Measurements from ENCODE around the gene JAKMIP1. TPM values are rescaled to one million over a fixed set of nuclear protein-coding genes. Genes with fewer than 3 reads are reported as not detected.

JAKMIP1 gene
- total RNA-seq, 1 donor = not detected

DNA sequence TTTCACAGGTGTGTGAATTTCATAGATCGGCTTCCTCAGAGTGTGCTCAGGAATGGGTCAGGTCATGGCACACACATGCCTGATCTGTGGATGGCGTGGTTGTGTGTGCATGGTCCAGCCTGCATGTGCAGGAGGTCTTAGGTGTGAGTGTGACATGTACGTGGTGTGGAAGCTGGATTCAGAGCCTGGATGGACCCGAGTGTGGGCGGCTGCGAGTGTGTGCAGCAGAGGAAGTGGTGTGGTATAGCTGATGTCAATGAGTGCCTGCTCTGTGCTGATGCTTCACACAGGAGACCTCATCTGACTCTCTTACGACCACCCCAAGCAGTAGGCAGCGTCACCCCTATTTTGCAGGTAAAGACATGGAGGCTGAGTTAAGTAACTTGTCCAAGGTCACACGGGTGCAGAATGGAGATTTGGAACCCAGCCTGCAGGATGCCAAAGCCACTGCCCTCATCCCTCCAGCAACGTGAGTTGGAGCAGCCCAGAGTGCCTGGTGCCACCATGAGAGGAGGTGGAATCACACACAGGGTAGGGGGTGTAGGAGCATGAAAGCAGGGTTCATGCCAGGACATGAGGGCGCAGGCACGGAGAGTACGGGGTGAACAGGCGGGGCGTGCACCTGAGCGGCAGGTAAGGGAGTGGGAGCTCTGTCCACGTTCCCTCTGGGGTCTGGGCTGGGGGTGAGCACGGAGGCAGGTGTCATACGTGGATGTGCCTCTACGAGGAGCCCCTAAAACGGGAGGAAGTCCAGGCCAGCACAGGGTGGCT, 157.9 kb downstream of the JAKMIP1 start:
- no peak overlapping the region for H3K4me3 ChIP-seq (ENCODE audit: low read depth, low read length)
- DNase-seq (ENCODE audit: low read depth) = no peak
- TF ChIP-seq, protein P1, sequence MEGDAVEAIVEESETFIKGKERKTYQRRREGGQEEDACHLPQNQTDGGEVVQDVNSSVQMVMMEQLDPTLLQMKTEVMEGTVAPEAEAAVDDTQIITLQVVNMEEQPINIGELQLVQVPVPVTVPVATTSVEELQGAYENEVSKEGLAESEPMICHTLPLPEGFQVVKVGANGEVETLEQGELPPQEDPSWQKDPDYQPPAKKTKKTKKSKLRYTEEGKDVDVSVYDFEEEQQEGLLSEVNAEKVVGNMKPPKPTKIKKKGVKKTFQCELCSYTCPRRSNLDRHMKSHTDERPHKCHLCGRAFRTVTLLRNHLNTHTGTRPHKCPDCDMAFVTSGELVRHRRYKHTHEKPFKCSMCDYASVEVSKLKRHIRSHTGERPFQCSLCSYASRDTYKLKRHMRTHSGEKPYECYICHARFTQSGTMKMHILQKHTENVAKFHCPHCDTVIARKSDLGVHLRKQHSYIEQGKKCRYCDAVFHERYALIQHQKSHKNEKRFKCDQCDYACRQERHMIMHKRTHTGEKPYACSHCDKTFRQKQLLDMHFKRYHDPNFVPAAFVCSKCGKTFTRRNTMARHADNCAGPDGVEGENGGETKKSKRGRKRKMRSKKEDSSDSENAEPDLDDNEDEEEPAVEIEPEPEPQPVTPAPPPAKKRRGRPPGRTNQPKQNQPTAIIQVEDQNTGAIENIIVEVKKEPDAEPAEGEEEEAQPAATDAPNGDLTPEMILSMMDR (IDR thresholded peaks at IDR 0.05; ENCODE audit: insufficient read depth, low read depth, low read length) = no peak

DNA sequence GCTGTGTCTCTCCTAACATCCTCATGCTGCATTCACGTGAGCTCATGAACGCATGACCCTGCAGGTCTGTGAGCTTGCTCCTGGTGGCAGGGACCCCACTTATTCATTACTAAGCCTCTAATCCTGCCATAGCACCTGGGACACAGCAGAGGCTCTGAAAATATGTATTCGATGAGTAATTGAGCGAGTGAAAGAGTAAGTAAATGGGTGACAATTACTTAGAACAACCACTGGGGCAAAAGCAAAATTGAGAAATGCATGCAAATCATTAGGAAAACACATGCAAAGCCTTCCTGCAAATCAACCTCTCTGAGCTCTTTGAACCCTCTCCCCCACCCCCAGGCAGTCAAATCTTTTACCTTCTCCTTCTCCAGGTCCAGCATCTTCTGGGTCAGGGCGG, 158.5 kb downstream of the JAKMIP1 start:
- H3K4me3 ChIP-seq (ENCODE audit: low read depth, low read length) = no peak overlapping the region

DNA sequence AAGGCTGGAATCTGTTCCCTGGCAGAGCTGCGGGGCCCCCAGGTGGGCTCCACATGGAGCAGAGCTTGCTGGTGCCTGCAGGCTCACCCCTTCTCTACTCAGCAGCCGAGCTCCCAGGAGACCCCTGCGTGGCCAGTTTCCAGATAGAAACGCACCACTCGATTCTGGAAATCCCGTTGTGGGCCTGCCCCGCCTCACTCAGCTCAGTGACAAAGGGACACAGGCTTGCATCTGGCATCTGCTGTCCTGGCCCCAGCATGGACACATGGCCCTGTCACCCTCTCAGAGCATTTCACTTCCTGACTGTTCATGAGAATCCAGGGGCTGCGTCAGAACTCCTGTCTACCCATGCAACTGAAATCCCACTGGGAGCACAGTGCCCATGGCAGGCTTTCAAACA, 161.6 kb downstream of the JAKMIP1 start:
- DNase-seq (ENCODE audit: low read depth) = no peak
- TF ChIP-seq, protein P1 (IDR thresholded peaks at IDR 0.05; ENCODE audit: insufficient read depth, low read depth, low read length) = no peak
- H3K4me3 ChIP-seq (ENCODE audit: low read depth, low read length) = no peak overlapping the region

More for the DNA sequence above, 158.5 kb downstream of the JAKMIP1 start:
- no peak for DNase-seq (ENCODE audit: low read depth)
- TF ChIP-seq, protein P1 (IDR thresholded peaks at IDR 0.05; ENCODE audit: insufficient read depth, low read depth, low read length) = no peak

DNA sequence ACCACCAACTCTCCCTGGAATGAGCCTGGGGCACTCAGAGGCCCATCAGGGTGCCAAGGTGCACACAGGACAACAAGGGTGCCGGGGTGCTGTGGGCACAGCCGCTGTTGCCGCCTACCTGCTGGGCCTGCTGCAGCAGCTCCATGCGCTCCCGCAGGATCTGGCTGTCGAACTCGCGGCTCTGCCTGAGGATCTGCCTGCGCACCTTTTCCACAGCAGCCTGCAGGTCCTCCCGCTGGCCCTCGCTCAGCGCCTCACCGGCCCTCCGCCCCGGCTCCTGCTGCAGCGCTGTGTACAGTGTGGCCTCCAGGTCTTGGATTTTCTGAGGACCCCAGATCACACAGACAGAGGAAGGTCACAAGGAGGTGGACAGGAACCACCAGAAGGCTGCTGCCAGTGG, 164.6 kb downstream of the JAKMIP1 start:
- H3K4me3 ChIP-seq (ENCODE audit: low read depth, low read length) = no peak overlapping the region
- TF ChIP-seq, protein P1 (IDR thresholded peaks at IDR 0.05; ENCODE audit: insufficient read depth, low read depth, low read length) = no peak
- DNase-seq (ENCODE audit: low read depth) = no peak

DNA sequence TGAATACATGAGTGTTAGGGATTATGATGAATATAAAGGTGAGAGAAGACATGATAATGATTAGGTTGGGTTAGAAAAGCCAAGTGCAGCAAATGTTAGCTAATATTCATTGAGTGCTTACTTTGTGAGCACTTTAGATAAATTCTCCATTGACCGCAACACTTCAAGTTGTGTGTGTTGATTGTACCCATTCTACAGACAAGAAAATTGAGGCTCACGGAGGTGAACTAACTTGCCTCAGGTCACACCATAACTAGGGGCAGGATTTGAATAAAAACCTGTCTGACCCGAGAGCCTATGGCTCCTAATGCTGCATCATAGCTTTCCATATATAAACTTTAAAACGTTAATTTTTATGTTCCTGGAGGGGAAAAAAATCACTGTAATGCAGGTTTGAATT, 167.0 kb downstream of the JAKMIP1 start:
- H3K4me3 ChIP-seq (ENCODE audit: low read depth, low read length) = no peak overlapping the region
- TF ChIP-seq, protein P1 (IDR thresholded peaks at IDR 0.05; ENCODE audit: insufficient read depth, low read depth, low read length) = no peak

DNA sequence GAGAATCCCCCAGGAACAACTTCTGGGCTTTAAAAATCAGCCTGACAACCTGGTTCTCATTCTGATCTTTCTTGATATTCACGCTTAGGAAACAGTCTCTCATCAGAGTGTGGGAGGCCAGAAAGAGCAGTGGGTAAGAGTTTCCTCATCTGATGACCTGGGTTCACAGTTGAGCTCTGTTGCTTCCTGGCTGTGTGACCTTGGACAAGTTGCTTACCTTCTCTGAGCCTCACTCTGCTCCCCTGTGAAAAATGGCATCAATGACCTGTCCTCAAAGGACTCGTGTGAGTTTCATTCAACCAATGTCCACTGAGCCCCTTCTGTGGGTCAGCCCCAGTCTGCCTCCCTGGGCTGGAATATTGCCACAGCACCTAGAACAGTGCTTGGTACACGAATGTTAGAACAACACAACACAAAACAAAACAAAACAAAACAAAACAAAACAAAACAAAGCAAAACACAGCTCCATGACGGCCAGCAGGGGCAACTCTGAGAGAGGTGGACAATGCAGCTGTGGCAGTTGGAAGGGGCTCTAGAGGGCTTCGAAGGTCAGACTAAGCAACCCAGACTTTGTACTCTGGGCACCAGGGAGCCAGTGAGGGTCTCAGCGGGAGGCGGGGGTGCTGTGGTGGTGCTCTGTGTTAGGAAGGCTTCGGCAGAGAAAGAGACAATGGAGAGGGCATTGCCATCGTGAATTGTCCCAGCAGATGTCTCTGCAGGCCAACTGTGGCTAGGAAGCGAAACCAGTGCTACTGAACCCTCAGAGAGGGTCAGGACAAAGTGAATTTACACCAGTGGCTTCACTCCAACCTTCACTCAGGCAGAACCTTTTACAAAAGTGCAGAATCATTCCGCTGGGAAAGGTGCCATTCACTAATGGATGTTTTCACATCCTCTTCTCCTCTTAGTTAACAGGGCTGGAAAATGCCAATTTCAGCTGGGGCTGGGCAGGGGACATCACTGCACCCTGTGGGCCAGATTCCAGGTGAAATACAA, 167.8 kb downstream of the JAKMIP1 start:
- TF ChIP-seq, protein P1 (IDR thresholded peaks at IDR 0.05; ENCODE audit: insufficient read depth, low read depth, low read length) = no peak
- no peak overlapping the region for H3K4me3 ChIP-seq (ENCODE audit: low read depth, low read length)
- DNase-seq (ENCODE audit: low read depth) = no peak

More for the DNA sequence above, 167.0 kb downstream of the JAKMIP1 start:
- no peak for DNase-seq (ENCODE audit: low read depth)
